Activated T-helper 2 cell treated with anti-CD3 and anti-CD28 coated beads, Interferon-gamma antibody, Interleukin-2, Interleukin-4, amounts not matched to agents 10 μg/mL and 5 μg/mL and 100 μg/mL, durations not matched to agents 14 hours and 24 hours and 36 hours (primary cell): ENCODE results near the gene POLR2C. TPM values are rescaled to one million over a fixed set of nuclear protein-coding genes. Genes with fewer than 3 reads are reported as not detected.
A peak's percentile ranks its signal among the peaks of the same experiment; 100 is the strongest.

Source experiments
- DNase-seq: peaks from one replicate; pipeline ENCODE4 v3.0.0; 2021; ENCODE audit warnings: low spot score
- H3K27ac Mint-ChIP-seq: one replicate; pipeline ENCODE4 v1.8.0; 2021; ENCODE audit warnings: mixed read lengths
- H3K27me3 Mint-ChIP-seq: one replicate; pipeline ENCODE4 v1.8.0; 2021; ENCODE audit warnings: low read depth, mixed read lengths
- H3K36me3 Mint-ChIP-seq: one replicate; pipeline ENCODE4 v1.8.0; 2021; ENCODE audit warnings: low read depth, mixed read lengths
- H3K4me1 Mint-ChIP-seq: one replicate; pipeline ENCODE4 v1.8.0; 2021; ENCODE audit warnings: low read depth, mixed read lengths
- H3K4me3 Mint-ChIP-seq: one replicate; pipeline ENCODE4 v1.8.0; 2021; ENCODE audit warnings: low read depth, mild to moderate bottlenecking, moderate library complexity, mixed read lengths
- H3K9me3 Mint-ChIP-seq: one replicate; pipeline ENCODE4 v1.8.0; 2021; ENCODE audit warnings: mixed read lengths
- intact Hi-C: fragments of 100-400 bp; cut with micrococcal nuclease; formaldehyde crosslinking; loops from one replicate; pipeline ENCODE4 v1.15.1; 2023
- total RNA-seq: library from RNA; stranded (reverse); gene quantifications from 2 replicates; pipeline ENCODE4 v1.2.3, GENCODE V29; 2022

The POLR2C gene
- total RNA-seq, 1 donor from 2014 or later = 75.6 TPM

DNA sequence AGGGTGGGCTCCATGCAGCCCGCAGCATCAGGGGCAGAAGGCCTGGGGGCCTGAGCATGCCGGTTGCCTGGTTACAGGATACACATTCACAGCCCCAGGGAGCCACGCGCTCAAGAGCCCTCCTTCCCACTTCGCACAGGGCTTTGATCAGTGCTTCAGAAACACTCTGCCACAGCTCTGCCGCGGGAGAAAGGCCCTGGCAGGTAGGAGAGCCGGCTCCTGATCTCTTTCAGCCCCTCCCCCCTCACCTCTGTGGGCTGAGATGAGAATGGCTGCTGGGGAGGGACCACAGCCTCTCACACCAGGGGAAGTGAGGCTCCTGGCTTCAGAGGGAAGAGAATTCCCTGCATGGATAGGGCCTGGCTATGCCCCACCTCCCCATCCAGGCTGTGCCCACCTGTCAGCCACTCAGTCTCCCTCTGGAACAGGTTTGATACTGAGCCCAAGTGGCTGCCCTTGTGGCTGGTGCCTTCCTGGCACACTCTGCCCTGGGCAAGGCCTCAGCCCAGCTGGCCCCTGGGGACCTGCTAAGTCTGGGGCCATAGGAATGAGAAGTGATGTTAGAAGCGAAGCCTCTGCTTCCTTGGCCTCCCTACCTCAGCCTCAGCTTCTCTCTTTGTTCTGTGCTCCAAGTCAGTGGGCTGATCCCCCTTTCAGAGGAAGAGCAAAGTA is 15.2 kb downstream of the POLR2C start:
- intact Hi-C loops = no loop called here
- no peak overlapping the region for H3K27ac Mint-ChIP-seq
- peaks cover 3% of the 10 kb centered on the region for H3K27me3 Mint-ChIP-seq
- no peak for DNase-seq
- H3K9me3 Mint-ChIP-seq = no peaks in the 10 kb centered on the region
- no peaks in the 10 kb centered on the region for H3K36me3 Mint-ChIP-seq
- peaks cover 12% of the 10 kb centered on the region for H3K4me1 Mint-ChIP-seq
- no peak overlapping the region for H3K4me3 Mint-ChIP-seq

DNA sequence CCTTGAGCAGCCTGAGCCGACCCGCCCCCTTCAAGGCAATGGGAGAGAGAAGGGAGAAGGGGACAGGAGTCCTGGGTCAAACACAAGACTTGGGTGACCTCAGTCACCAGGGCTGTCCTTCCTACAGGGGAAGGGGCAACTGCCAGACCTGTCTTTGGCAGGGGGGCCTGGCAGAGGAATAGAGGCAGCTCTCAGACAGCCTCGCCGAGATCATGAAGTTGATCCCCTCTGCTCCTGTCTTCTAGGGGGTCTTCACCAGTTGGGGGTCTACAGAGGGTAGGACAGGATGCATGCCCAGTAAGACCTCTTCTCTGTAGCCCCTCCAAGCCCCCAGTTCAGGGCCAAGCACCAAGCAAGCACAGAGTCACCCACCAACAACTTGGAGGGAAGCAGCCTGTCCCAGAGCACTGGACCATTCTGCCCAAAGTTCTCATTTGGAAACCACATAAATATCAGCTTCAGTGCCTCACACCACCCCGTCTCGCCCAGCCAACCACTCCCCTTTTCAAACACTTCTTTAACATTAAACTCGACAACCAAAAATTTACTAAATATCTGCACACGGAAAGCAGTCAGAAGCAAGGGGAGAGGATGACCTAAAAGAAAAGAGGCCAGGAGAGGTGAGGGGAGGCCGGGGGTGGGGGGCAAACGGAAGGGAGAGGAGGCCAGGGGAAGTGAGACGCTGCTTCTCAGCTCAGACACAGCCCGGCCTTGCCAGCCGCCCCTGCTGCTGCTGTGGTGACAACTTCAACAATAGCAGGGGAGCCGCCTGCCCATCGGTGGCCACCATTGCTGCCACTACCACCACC is 16.1 kb downstream of the POLR2C start:
- H3K4me3 Mint-ChIP-seq = no peak overlapping the region
- no peaks in the 10 kb centered on the region for H3K9me3 Mint-ChIP-seq
- peaks cover 12% of the 10 kb centered on the region for H3K4me1 Mint-ChIP-seq
- no peak overlapping the region for H3K27ac Mint-ChIP-seq
- intact Hi-C loops = no loop called here
- H3K36me3 Mint-ChIP-seq = no peaks in the 10 kb centered on the region
- DNase-seq = no peak
- peaks cover 3% of the 10 kb centered on the region for H3K27me3 Mint-ChIP-seq

DNA sequence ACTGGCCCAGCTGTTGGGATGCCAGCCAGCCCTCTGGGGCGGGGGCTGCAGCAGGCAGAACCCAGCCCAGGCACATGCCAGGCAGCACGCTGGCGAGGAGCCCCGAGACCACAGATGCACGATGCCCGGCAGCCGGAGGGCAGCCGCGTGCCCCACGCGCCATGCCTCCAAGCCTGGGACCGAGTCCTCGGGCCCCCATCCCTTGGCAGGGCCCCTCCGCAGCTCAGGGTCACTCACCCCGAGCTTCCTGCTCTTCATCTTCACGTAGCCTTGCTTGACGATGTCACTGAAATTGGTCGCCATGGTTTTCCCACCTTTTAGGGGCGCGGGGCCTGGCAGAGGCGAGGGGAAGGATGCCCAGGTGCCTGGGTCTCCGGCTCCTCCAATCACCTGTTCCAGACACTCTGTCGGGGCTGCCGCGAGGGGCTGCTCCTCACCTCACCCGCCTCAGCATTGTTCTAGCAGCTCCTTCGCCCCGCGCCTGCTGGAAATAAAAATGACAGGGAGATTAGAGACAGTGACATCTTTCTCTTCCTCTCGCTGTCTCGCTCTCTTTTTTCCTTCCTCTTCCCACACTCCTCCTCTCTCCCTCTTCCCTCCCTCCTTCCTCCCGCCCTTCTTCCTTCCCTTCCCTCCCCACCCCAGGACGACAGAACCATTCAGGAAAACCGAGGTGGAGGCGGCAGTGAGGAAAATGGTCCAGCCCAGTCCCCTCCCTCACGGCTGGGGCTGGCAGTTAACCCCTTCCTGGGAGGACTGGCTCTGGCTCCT is 16.9 kb downstream of the POLR2C start:
- Mint-ChIP-seq H3K27ac (no peak overlapping the region), H3K4me1 (peaks cover 12% of the 10 kb centered on the region), H3K36me3 (no peaks in the 10 kb centered on the region), H3K9me3 (no peaks in the 10 kb centered on the region), H3K27me3 (peaks cover 3% of the 10 kb centered on the region), H3K4me3 (no peak overlapping the region)
- no peak for DNase-seq
- intact Hi-C loops = no loop called here

DNA sequence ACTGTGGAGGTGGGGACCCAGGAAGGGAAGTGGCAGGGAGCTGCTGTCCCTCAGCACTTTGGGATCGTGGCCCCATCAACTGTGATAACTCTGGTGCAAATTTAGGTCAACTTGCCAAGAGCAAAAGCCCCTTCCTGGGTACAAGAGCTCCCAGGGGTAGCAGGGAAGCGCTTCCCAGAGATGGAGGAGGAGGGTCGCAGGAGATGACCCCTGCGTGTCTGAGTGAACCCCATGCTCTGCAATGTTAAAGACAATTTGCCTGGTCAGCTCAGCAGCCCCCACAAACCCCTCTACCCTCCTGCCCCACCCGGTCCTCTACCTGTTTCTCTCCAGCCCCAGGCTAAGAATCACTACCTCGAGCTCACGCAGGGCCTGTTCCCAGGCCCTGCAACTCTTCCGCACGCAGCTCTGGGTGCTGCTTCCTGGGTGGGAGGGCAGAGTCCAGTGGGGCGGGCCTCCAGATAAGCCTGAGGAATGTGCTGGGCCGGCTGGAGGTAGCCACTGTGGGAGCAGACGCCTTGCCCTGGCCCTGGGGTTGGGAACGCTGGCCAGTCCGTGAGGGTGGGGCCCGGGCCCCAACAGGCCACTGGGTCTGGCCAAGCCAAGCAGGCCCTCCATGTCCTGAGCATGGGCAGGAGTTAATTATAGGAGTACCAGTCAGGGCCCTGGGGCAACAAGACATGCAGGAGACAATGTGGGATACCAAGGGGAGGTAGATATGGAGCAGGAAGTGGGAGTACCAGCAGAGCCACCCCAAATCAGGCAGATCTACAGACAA is 17.7 kb downstream of the POLR2C start:
- Mint-ChIP-seq H3K9me3 (no peaks in the 10 kb centered on the region), H3K27me3 (peaks cover 7% of the 10 kb centered on the region), H3K4me3 (no peak overlapping the region), H3K4me1 (peaks cover 11% of the 10 kb centered on the region), H3K36me3 (no peaks in the 10 kb centered on the region), H3K27ac (no peak overlapping the region)
- intact Hi-C loops = no loop called here
- no peak for DNase-seq

DNA sequence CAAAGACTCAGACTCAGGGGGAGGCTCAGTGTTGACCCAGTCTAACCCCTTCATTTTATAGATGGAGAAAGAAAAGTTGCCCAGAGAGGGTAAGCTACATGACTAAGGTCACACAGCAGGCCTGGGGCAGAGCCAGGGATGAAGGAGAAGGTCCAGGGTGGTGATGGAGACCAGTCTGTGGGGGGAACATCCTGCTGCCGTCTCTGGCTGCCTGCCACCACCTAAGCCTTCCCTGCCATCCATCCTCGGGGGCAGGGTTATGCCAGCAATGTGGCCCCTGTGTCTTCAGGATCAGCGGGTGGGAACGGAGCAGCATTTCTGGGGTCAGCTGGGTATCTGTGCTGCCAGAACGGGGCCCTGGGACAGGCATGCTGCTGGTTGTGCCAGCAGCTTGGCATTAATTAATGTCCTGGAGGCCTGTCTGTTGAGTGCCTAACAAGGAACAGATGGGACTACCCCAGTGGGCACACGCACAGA is 18.3 kb downstream of the POLR2C start:
- Mint-ChIP-seq H3K27me3 (peaks cover 10% of the 10 kb centered on the region), H3K36me3 (no peaks in the 10 kb centered on the region), H3K9me3 (no peaks in the 10 kb centered on the region), H3K4me1 (peaks cover 11% of the 10 kb centered on the region), H3K4me3 (no peak overlapping the region), H3K27ac (no peak overlapping the region)
- intact Hi-C loops = no loop called here
- DNase-seq = no peak

DNA sequence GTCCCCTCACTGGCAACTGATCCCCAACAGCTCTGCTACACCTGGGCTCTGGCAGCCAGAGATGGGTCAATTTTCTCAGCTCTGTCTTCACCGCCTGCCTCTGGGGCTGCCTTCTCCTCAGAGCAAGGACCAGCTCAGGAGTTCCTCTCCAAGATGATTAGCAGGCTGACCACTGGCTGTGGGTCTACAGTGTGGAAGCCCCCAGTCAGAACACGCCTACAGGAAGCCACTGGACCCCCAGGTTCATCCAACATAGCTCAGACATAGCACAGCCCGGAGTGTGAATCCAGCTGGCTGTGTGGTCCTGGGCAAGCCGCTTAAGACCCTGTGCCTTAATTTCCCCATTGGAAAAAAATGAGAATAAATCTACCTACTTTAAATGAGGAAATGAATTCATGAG is 18.9 kb downstream of the POLR2C start:
- Mint-ChIP-seq H3K4me3 (no peak overlapping the region), H3K9me3 (no peaks in the 10 kb centered on the region), H3K4me1 (peaks cover 6% of the 10 kb centered on the region), H3K27ac (no peak overlapping the region), H3K27me3 (peaks cover 10% of the 10 kb centered on the region), H3K36me3 (no peaks in the 10 kb centered on the region)
- intact Hi-C loops = no loop called here
- DNase-seq = no peak

DNA sequence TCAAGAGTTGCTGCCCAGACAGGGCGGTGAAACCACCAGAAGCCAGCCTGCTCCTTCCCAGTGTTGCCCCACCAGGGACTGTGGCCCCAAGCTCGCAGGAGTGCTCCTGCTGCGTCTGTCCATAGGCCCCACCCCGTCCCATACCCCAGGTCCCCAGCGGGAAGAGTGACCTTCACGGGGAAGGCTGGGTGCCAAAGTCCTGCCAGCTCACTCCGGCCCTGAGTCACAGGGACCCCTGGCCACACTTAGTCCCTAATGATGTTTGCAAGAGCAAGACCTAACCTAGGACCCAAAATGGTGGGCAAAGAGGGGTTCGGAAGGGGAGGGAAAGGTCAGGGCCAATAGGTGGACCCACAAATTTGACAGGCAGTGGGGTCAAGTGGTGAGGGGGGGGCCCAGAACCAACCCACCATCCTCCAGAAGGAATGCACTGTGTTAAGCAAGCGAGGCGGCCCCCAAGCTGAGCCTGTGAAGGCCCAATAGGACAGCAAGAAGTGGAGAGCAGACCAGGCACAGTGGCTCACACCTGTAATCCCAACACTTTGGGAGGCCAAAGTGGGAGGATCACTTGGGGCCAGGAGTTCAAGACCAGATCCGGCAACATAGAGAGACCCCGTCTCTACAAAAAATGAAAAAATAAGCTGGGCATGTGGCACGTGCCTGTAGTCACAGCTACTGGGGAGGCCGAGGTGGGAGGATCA is 20.5 kb downstream of the POLR2C start:
- H3K4me3 Mint-ChIP-seq = no peak overlapping the region
- intact Hi-C loops = no loop called here
- no peak for DNase-seq
- H3K27me3 Mint-ChIP-seq = peaks cover 10% of the 10 kb centered on the region
- no peak overlapping the region for H3K27ac Mint-ChIP-seq
- H3K9me3 Mint-ChIP-seq = no peaks in the 10 kb centered on the region
- peaks cover 8% of the 10 kb centered on the region for H3K4me1 Mint-ChIP-seq
- H3K36me3 Mint-ChIP-seq = no peaks in the 10 kb centered on the region

DNA sequence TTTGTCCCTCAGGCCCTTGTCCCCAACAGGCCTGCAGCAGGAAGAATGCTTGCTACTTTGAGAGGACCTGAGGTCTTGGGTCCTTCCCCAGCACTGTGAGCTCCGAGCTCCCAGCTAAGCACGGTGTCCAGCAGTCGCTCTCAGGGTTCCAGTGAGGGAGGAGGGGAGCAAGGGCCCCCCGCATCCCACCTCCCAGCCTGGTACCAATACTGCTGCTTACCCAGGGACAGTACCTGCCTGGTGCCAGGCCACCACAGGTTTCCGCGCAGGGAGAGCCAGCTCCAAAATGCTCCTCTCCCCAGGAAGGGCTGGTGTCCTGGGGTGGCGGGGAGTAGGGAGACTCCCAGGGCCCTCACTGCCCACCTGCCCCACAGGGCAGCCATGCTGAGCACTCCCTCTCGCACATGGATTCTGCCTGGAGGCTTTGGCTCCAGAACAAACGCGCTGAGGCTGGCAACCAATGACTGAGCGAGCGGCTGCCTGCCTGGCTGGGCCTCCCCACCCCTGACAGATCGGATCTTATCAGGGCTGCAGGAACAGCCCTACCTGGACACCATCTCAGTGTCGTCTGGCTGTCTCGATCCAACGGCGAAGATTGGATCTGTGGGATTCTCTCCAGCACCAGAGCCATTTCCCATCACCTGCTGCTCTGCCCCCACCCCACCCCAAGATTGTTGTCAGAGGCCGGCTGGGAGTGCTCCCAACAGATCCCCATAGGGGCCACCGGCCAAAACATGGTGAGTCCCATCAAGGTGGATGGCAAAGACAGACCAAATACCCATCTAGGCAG is 21.4 kb downstream of the POLR2C start:
- Mint-ChIP-seq H3K4me1 (peaks cover 8% of the 10 kb centered on the region), H3K27me3 (peaks cover 10% of the 10 kb centered on the region), H3K27ac (no peak overlapping the region), H3K9me3 (no peaks in the 10 kb centered on the region), H3K4me3 (no peak overlapping the region), H3K36me3 (no peaks in the 10 kb centered on the region)
- intact Hi-C loops = no loop called here
- DNase-seq = no peak

DNA sequence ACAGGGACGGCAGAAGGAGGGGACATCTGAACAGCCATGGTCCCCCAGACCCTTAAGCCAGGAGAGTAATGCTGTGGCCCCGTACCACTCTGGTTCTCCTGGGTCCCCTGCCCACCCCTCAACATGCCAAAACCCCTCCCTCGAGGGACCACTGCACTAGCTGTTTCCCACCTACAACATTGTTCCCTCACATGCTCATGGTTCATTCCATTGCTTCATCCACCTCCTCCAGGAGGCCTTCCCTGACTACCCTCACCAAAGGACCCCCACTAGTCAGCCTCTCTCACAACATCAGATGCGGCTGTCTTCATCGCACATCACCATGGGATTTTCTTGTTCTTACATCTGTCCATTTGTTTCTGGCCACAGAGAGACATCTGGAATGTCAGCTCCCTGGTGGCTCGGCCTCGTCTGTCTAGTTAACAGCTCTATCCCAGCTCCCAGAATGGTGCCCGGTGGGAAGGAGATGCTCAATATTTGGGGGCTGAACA is 22.1 kb downstream of the POLR2C start:
- H3K4me1 Mint-ChIP-seq = peaks cover 8% of the 10 kb centered on the region
- no peaks in the 10 kb centered on the region for H3K36me3 Mint-ChIP-seq
- peaks cover 7% of the 10 kb centered on the region for H3K27me3 Mint-ChIP-seq
- intact Hi-C loops = no loop called here
- no peak overlapping the region for H3K27ac Mint-ChIP-seq
- no peak for DNase-seq
- H3K9me3 Mint-ChIP-seq = no peaks in the 10 kb centered on the region
- no peak overlapping the region for H3K4me3 Mint-ChIP-seq

DNA sequence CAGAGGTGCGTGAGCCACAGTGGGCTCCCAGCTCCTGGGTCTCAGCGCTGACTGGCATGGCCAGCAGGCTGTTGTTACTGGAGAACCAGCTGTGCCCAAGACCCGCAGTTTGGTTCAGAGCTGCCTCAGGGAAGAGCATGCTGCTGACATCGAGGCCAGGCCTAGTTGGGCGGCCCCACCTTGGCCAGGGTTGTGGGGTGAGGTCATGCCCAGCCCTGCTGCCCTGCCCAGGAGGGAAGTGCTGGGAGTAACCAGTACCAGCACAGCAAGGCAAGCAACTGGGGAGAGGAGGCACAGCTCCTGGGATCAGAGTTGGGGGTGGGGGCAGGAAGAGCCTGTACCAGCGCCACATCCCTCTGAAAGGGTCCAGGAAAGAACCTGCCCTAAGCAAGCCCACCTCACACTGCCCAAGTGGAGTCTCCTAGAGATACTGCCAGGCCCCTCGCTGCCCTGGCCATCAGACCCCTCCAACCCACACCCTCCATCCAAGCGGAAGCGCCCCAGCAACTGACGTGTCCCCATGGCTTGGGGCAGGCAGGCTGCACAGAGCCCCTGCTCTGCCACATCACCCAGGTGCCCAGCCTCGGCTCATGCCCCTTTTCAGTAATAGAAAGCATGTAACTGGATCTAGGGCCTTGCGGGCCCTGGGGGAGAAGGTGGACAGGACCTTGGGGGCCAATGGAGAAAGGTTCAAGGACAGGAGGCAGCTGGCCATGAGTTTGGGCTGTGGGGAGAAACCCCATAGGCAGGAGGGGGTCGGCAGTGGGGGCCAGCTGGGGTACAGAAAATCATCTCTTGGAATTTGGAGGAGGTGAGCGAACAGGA is 22.8 kb downstream of the POLR2C start:
- Mint-ChIP-seq H3K9me3 (no peaks in the 10 kb centered on the region), H3K4me3 (peak overlapping the region; percentile 77), H3K36me3 (no peaks in the 10 kb centered on the region), H3K4me1 (peaks cover 8% of the 10 kb centered on the region), H3K27ac (no peak overlapping the region), H3K27me3 (peaks cover 8% of the 10 kb centered on the region)
- no peak for DNase-seq
- intact Hi-C loops = no loop called here
